Measurements from ENCODE around the gene APOE. TPM values are rescaled to one million over a fixed set of nuclear protein-coding genes. Genes with fewer than 3 reads are reported as not detected.

The APOE gene
- 11.9 to 23.5 TPM (median 16.2 TPM) in 5 replicates for total RNA-seq (2022; extraction: Qiagen RNA extraction)

DNA sequence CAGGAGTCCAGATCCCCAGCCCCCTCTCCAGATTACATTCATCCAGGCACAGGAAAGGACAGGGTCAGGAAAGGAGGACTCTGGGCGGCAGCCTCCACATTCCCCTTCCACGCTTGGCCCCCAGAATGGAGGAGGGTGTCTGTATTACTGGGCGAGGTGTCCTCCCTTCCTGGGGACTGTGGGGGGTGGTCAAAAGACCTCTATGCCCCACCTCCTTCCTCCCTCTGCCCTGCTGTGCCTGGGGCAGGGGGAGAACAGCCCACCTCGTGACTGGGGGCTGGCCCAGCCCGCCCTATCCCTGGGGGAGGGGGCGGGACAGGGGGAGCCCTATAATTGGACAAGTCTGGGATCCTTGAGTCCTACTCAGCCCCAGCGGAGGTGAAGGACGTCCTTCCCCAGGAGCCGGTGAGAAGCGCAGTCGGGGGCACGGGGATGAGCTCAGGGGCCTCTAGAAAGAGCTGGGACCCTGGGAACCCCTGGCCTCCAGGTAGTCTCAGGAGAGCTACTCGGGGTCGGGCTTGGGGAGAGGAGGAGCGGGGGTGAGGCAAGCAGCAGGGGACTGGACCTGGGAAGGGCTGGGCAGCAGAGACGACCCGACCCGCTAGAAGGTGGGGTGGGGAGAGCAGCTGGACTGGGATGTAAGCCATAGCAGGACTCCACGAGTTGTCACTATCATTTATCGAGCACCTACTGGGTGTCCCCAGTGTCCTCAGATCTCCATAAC is at the start of gene APOE:
Gene APOE (plus strand): TSS at position 360 of the 724 bp plus-strand sequence. CDS start 829 bp downstream, outside the sequence.

DNA sequence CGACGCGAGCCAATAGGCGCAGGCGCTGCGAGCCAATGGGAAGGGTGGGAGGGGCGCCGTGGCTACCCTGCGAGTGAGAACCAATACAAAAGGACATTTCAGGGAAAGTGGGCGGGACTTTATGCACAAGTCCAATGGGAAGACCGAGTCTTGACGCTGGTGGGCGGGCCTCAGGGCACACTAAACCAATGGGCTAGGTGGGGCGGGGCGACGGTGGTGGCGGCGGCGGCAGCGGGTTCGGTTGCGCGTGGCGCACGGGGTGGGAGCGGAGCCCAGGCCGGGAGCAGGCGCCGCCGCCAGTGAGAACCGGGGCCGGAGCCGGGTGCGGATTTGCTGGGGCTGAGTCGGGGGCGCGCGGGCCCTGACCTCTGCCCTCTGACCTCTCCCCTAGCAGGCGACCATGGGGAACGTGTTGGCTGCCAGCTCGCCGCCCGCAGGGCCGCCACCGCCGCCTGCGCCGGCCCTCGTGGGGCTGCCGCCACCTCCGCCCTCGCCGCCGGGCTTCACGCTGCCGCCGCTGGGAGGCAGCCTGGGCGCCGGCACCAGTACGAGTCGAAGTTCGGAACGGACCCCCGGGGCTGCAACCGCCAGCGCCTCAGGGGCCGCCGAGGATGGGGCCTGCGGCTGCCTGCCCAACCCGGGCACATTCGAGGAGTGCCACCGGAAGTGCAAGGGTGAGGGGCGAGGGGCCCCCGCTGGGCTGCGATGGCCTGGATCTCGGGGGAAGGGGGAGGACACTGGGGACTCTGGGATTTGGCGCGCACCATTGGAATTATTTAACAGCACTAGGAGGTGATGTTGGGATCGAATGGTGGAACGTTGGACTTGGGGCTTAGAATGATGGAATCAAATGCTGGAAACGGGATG is 14.3 kb upstream of the APOE start, which contains the start of gene TOMM40:
Gene TOMM40 (plus strand): TSS at position 239 of the 867 bp plus-strand sequence. CDS start 162 bp downstream, at position 401.

DNA sequence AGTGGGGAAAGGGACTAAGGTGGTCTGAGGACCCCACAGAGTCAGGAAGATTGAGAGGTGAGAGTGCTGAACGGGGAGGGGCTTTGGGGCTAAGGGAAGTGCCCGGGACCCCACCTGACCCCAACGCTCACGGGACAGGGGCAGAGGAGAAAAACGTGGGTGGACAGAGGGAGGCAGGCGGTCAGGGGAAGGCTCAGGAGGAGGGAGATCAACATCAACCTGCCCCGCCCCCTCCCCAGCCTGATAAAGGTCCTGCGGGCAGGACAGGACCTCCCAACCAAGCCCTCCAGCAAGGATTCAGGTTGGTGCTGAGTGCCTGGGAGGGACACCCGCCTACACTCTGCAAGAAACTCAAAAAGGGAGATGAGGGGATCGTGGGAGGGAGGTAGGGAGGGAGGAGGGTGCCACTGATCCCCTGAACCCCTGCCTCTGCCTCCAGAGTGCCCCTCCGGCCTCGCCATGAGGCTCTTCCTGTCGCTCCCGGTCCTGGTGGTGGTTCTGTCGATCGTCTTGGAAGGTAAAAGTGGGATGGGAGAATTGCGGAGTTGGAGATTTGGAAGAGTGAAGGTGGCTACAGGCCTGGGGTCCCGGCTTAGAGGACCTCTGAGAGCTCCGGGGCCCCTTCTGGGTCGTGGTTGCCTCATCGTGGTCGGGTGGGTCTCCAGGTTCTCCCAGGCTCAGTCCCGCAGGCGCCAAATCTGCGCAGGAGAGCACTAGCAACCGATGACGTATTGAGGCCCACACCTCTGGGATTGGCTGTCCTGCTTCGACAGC is 9.0 kb downstream of the APOE start, which contains the start of gene APOC1:
Gene APOC1 (plus strand): TSS at position 176 of the 774 bp plus-strand sequence. CDS start 284 bp downstream, at position 460.

GRCh38 chr19:44942067-44942571 is 36.5 kb downstream of the APOE start, which contains the start of gene APOC4:
Gene APOC4, plus strand, starts transcription at chr19:44942237. Its CDS starts 41 bp downstream, at chr19:44942278.

GRCh38 chr19:44954649-44955504 is 49.3 kb downstream of the APOE start, which contains the start of gene CLPTM1:
Gene CLPTM1, plus strand, starts transcription at chr19:44955380. Its CDS starts 16 bp downstream, at chr19:44955396.

Other genes with a start within 250 kb of the APOE start
- gene CEACAM19, start 234.3 kb upstream of the APOE start, total RNA-seq (2022; extraction: Qiagen RNA extraction): 8.3 to 10.6 TPM (median 9.8 TPM) in 5 replicates
- gene CEACAM16, start 206.6 kb upstream of the APOE start, total RNA-seq (2022; extraction: Qiagen RNA extraction): 0.09 to 0.24 TPM (median 0.10 TPM) in 4 of 5 replicates, not detected in the other
- 52.2 to 105 TPM (median 89.5 TPM) in 5 replicates for gene BCL3, start 157.1 kb upstream of the APOE start, total RNA-seq (2022; extraction: Qiagen RNA extraction)
- gene CBLC, start 127.9 kb upstream of the APOE start, total RNA-seq (2022; extraction: Qiagen RNA extraction): not detected in 5 replicates
- gene BCAM, start 96.7 kb upstream of the APOE start, total RNA-seq (2022; extraction: Qiagen RNA extraction): 64.2 to 91.6 TPM (median 88.8 TPM) in 5 replicates
- 71.9 to 89.5 TPM (median 86.2 TPM) in 5 replicates for gene NECTIN2, start 59.5 kb upstream of the APOE start, total RNA-seq (2022; extraction: Qiagen RNA extraction)
- 183 to 257 TPM (median 247 TPM) in 5 replicates for gene TOMM40, start 14.5 kb upstream of the APOE start, total RNA-seq (2022; extraction: Qiagen RNA extraction)
- 119 to 132 TPM (median 122 TPM) in 5 replicates for gene APOC1, start 8.8 kb downstream of the APOE start, total RNA-seq (2022; extraction: Qiagen RNA extraction)
- gene APOC4, start 36.4 kb downstream of the APOE start, total RNA-seq (2022; extraction: Qiagen RNA extraction): not detected in 5 replicates
- not detected in 5 replicates for gene APOC2, start 40.3 kb downstream of the APOE start, total RNA-seq (2022; extraction: Qiagen RNA extraction)
- 141 to 188 TPM (median 176 TPM) in 5 replicates for gene CLPTM1, start 49.6 kb downstream of the APOE start, total RNA-seq (2022; extraction: Qiagen RNA extraction)
- 28.1 to 57.8 TPM (median 50.6 TPM) in 5 replicates for gene RELB, start 95.7 kb downstream of the APOE start, total RNA-seq (2022; extraction: Qiagen RNA extraction)
- gene CLASRP, start 133.2 kb downstream of the APOE start, total RNA-seq (2022; extraction: Qiagen RNA extraction): 49.4 to 78.5 TPM (median 72.9 TPM) in 5 replicates
- gene ZNF296, start 170.7 kb downstream of the APOE start, total RNA-seq (2022; extraction: Qiagen RNA extraction): 5.3 to 12.0 TPM (median 10.1 TPM) in 5 replicates
- gene GEMIN7, start 173.5 kb downstream of the APOE start, total RNA-seq (2022; extraction: Qiagen RNA extraction): 85.7 to 94.2 TPM (median 89.0 TPM) in 5 replicates
- 21.1 to 33.7 TPM (median 30.5 TPM) in 5 replicates for gene PPP1R37, start 187.4 kb downstream of the APOE start, total RNA-seq (2022; extraction: Qiagen RNA extraction)